Mucosa of stomach (tissue), 1 donor: ENCODE results near the gene PHKG2.
A peak's percentile ranks its signal among the peaks of the same experiment; 100 is the strongest.

Source experiments
- H3K27me3 ChIP-seq: one replicate; pipeline ENCODE4 v1.7.0; 2013; ENCODE audit warnings: mild to moderate bottlenecking, low read length; ENCODE audit not compliant: control insufficient read depth, insufficient read depth
- H3K36me3 ChIP-seq: one replicate; pipeline ENCODE4 v1.7.0; 2013; ENCODE audit warnings: low read length; ENCODE audit not compliant: control insufficient read depth, insufficient read depth
- H3K4me1 ChIP-seq: one replicate; pipeline ENCODE4 v1.7.0; 2013; ENCODE audit warnings: mild to moderate bottlenecking, low read length; ENCODE audit not compliant: control insufficient read depth, insufficient read depth
- H3K4me3 ChIP-seq: one replicate; pipeline ENCODE4 v1.7.0; 2013; ENCODE audit warnings: low read length
- H3K9ac ChIP-seq: one replicate; pipeline ENCODE4 v1.7.0; 2013; ENCODE audit warnings: mild to moderate bottlenecking, low read length, moderate library complexity
- H3K9me3 ChIP-seq: one replicate; pipeline ENCODE4 v1.7.0; 2013; ENCODE audit warnings: mild to moderate bottlenecking, low read length, moderate library complexity; ENCODE audit not compliant: control insufficient read depth
- donor health status: Pancreatic carcinoma.

The PHKG2 gene

DNA sequence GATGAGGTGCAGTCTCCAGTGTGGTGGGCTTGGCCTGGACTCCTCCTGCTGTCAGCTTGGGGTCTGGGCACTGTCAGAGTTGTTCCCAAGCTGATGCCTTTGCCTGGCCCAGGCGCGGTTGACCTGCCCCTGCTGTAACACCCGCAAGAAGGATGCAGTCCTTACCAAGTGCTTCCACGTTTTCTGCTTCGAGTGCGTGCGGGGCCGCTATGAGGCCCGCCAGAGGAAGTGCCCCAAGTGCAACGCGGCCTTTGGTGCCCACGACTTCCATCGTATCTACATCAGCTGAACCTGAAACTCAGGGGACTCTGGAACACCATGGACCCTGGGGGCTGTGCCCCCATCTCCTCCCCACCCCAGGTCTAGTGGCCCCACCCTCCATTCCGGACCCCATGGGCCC lies 25.6 kb downstream of the PHKG2 start:
- Histone ChIP-seq H3K4me1 (peaks cover 18% of the 10 kb centered on the region), H3K36me3 (peaks cover 16% of the 10 kb centered on the region), H3K27me3 (no peaks in the 10 kb centered on the region), H3K9me3 (no peaks in the 10 kb centered on the region), H3K9ac (no peak overlapping the region), H3K4me3 (no peak overlapping the region)

DNA sequence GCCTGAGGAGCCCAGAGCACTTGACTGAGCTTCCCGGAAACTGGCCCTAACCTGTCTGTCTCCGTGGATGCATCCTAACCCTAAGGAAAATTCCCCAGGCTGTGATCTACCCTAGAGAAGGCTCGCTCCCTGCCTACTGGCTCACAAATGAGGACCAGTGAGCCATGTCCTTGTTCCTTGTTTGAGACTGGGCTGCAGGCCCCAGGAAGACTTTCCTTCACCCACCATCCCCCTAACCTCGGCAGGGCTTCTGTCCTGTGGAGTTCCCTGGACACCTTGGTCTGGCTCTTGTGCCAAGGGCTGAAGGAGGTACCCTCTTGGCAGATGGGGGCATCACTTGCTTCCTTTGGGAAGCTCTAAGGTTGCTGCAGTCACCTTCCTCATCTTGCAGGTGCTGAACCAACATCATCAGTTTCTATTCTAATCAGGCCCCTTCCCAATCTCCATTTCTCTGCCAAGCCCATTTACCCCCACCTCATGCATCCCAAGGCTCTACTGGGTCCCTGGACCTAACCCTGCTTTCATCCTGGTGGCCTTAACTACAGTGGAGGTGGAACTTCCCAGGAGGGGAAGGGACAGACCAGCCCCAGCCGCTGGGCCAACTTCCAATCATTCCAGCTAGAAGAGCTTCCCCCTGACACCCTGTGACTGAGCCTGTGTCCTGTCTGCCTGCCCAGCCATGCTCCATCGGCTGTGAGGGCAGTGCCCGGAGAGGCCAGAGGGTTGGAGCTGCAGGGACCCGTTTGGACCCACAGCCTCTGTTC lies 26.3 kb downstream of the PHKG2 start:
- H3K9me3 ChIP-seq: no peaks in the 10 kb centered on the region
- H3K4me1 ChIP-seq: peaks cover 18% of the 10 kb centered on the region
- no peaks in the 10 kb centered on the region for H3K27me3 ChIP-seq
- peak overlapping the region; percentile 79 for H3K9ac ChIP-seq
- H3K4me3 ChIP-seq: peak overlapping the region; percentile 93
- peaks cover 8% of the 10 kb centered on the region for H3K36me3 ChIP-seq

DNA sequence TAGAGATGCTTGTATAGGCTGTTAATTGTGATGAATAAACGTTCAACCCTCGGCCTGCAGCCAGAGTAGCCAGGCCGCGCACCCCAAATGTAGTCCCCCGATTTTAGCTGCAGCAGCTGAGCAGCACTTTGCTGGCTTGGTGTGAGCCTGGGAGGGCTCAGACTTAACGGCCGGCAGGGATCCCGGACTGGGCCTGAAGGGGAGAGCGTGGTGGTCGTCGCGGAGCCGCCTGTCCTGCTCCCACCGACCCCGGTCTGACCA lies 26.8 kb downstream of the PHKG2 start:
- H3K4me3 ChIP-seq: peak overlapping the region; percentile 93
- no peaks in the 10 kb centered on the region for H3K27me3 ChIP-seq
- peaks cover 18% of the 10 kb centered on the region for H3K4me1 ChIP-seq
- peaks cover 7% of the 10 kb centered on the region for H3K36me3 ChIP-seq
- H3K9me3 ChIP-seq: no peaks in the 10 kb centered on the region
- H3K9ac ChIP-seq: peak overlapping the region; percentile 79

GRCh38 chr16:30775392-30776188 lies 27.4 kb downstream of the PHKG2 start:
- Histone ChIP-seq H3K27me3 (no peaks in the 10 kb centered on the region), H3K4me1 (peaks cover 18% of the 10 kb centered on the region), H3K9ac (peak overlapping the region; percentile 79), H3K4me3 (peak overlapping the region; percentile 93), H3K36me3 (peaks cover 7% of the 10 kb centered on the region), H3K9me3 (no peaks in the 10 kb centered on the region)

DNA sequence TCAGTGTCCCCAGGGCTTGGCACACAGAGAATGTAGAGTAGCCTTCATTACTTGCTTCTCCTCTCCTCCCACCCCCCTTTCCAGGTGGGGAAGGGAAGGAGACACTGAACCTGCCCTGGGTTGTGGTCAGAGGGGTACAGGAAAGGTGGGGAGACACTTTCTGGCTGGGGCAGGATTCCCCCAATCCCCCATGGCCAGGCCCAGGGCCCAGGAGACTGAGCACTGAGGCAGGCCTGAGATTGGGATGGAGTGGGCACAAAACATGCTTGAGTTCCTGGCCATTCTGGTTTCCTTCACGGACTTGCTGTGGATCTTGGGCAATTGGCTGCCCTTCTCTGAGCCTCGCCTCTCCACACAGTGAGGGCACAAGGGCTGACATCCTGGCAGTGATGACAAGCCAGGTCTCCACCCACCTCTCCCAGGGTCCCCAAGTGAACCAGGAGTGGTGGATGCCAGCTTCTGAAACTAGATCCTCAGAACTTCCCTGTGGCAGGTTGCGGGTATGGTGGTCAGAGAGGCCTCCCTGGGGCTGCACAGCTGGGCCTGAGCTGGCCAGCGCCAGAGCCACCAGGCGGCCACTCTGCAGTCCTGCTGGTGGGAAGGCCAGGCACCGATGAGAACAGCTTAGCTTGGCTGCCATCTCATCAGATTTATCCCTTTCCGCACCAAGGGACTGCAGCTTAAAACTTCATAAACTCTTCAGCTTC lies 29.5 kb downstream of the PHKG2 start:
- Histone ChIP-seq H3K36me3 (peaks cover 6% of the 10 kb centered on the region), H3K9me3 (no peaks in the 10 kb centered on the region), H3K4me3 (no peak overlapping the region), H3K9ac (no peak overlapping the region), H3K27me3 (no peaks in the 10 kb centered on the region), H3K4me1 (peaks cover 18% of the 10 kb centered on the region)

DNA sequence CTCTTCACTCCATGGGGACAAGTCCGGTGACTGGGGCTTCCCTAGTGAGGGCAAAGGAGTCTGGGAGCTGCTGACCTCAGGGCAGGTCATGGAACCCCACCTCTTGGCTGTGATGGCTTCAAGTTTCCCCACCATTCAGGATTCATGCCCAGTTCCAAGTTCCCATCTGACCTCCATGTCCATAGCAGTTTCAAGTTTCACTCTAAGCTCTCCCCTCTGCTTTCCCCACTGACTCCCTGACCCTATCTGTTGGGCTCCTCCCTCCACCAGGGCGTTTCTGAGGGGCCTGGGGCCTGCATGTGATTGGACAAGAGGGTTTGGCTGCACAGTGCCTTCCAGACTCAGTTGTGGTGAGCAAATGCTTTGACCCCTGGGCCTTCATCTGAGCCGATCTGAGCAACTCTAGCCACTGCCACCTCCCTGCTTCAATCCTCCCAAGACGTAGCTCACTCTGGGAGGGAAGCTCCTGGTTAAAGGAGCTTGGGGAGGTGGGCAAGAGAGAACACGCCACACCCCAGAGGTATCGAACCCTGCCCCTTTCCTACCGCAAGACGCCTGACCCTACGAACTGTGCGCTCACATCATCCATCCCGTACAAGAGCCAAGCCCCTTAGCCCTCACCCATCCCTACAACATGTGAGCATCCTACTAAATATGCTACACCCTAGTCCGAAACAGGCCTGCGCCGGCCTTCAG lies 30.5 kb downstream of the PHKG2 start:
- Histone ChIP-seq H3K4me1 (peaks cover 18% of the 10 kb centered on the region), H3K9ac (no peak overlapping the region)

GRCh38 chr16:30779596-30779995 lies 31.4 kb downstream of the PHKG2 start:
- Histone ChIP-seq H3K9ac (no peak overlapping the region), H3K4me3 (no peak overlapping the region), H3K27me3 (no peaks in the 10 kb centered on the region), H3K4me1 (peaks cover 17% of the 10 kb centered on the region), H3K9me3 (no peaks in the 10 kb centered on the region), H3K36me3 (peaks cover 6% of the 10 kb centered on the region)

More for the DNA sequence above, 30.5 kb downstream of the PHKG2 start:
- peaks cover 6% of the 10 kb centered on the region for H3K36me3 ChIP-seq
- H3K27me3 ChIP-seq: no peaks in the 10 kb centered on the region
- H3K9me3 ChIP-seq: no peaks in the 10 kb centered on the region
- H3K4me3 ChIP-seq: no peak overlapping the region

DNA sequence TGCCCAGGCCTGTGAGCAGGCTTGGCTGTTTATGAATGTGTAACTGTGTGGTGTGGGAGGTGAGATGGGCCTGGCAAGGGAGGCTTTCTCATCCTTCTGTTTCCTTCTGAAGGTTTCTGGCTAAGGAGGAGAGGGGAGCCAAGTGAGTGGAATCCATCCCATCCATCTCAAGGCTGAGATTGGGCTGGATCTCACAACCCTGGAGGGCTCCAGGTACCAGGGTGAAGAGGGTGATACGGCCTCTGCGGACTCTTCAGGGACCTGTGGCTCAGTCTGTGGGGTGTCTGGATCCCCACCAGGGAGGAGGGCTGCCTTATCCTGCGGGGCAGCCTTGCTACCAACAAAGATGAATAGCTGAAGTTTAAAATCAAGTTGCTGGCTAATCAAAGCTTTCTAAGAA lies 31.8 kb downstream of the PHKG2 start:
- Histone ChIP-seq H3K4me1 (peaks cover 13% of the 10 kb centered on the region), H3K9me3 (no peaks in the 10 kb centered on the region), H3K27me3 (no peaks in the 10 kb centered on the region), H3K36me3 (peaks cover 6% of the 10 kb centered on the region), H3K4me3 (no peak overlapping the region), H3K9ac (no peak overlapping the region)

GRCh38 chr16:30780549-30780948 lies 32.3 kb downstream of the PHKG2 start:
- H3K27me3 ChIP-seq: no peaks in the 10 kb centered on the region
- no peak overlapping the region for H3K4me3 ChIP-seq
- H3K4me1 ChIP-seq: peaks cover 10% of the 10 kb centered on the region
- no peaks in the 10 kb centered on the region for H3K9me3 ChIP-seq
- H3K36me3 ChIP-seq: peaks cover 6% of the 10 kb centered on the region
- H3K9ac ChIP-seq: no peak overlapping the region

GRCh38 chr16:30782486-30783279 lies 34.5 kb downstream of the PHKG2 start:
- peaks cover 6% of the 10 kb centered on the region for H3K36me3 ChIP-seq

More at GRCh38 chr16:30782486-30783279, 34.5 kb downstream of the PHKG2 start:
- Histone ChIP-seq H3K4me1 (peaks cover 13% of the 10 kb centered on the region), H3K4me3 (no peak overlapping the region), H3K9me3 (no peaks in the 10 kb centered on the region), H3K27me3 (no peaks in the 10 kb centered on the region), H3K9ac (no peak overlapping the region)
